Upper lobe of left lung (tissue), 4 donors: ENCODE data around the gene TMEM94.
"Not testable (repeated sequence)": the region's sequence is repeated elsewhere in the genome, so short reads cannot be mapped to it uniquely, and the experiment has no call there.

Experiments
- CTCF ChIP-seq, 6 experiments: fragments of 450-650 bp in 4 of 6; fragments of 200-600 bp in 2 of 6; sonication (generic) in 2 of 6; IDR thresholded peaks; one replicate each; pipeline ENCODE4 v1.5.1; 2016 to 2019; ENCODE audit warnings: antibody characterized with exemption in 6 of 6
- EP300 ChIP-seq, 4 donors: sonication (generic); formaldehyde crosslinking; IDR thresholded peaks; one replicate each; pipeline ENCODE4 v1.5.1; 2017; ENCODE audit warnings: antibody characterized with exemption in 4 of 4, control low read depth in 2 of 4
- POLR2A ChIP-seq, 4 donors: fragments of 450-650 bp; IDR thresholded peaks; one replicate each; pipeline ENCODE4 v1.5.1; 2016 to 2017; ENCODE audit warnings: antibody characterized with exemption in 4 of 4, mild to moderate bottlenecking in 2 of 4

- not testable (repeated sequence) for TF ChIP-seq POLR2A, CTCF, EP300 (IDR thresholded peaks at IDR 0.05)
Measured at GRCh38 chr17:75454672-75455071, 1.8 kb upstream of the TMEM94 start.
